ENCODE measurements around the gene SCRN1.

The SCRN1 gene

GRCh38 chr7:29890251-29890650 lies 99.3 kb downstream of the SCRN1 start:
- no peak for TF ChIP-seq ZNF274 (IDR thresholded peaks at IDR 0.05; ENCODE audit: low read depth, low read length)
- no peak overlapping the region for H3K4me3 ChIP-seq (ENCODE audit: low read length)

- no peak overlapping the region for H3K4me3 ChIP-seq (ENCODE audit: low read length)
- TF ChIP-seq ZNF274 (IDR thresholded peaks at IDR 0.05; ENCODE audit: low read depth, low read length), result no peak
These were observed 100.3 kb downstream of the SCRN1 start for GRCh38 chr7:29889288-29889687.

GRCh38 chr7:29888006-29888405 lies 101.6 kb downstream of the SCRN1 start:
- TF ChIP-seq ZNF274 (IDR thresholded peaks at IDR 0.05; ENCODE audit: low read depth, low read length), result no peak
- H3K4me3 ChIP-seq (ENCODE audit: low read length), result no peak overlapping the region

GRCh38 chr7:29886827-29887226 lies 102.8 kb downstream of the SCRN1 start:
- TF ChIP-seq ZNF274 (IDR thresholded peaks at IDR 0.05; ENCODE audit: low read depth, low read length), result no peak
- no peak overlapping the region for H3K4me3 ChIP-seq (ENCODE audit: low read length)

- TF ChIP-seq ZNF274 (IDR thresholded peaks at IDR 0.05; ENCODE audit: low read depth, low read length), result no peak
- H3K4me3 ChIP-seq (ENCODE audit: low read length), result no peak overlapping the region
These were observed 104.0 kb downstream of the SCRN1 start for GRCh38 chr7:29885626-29886025.

GRCh38 chr7:29884399-29885272 lies 105.0 kb downstream of the SCRN1 start:
- TF ChIP-seq ZNF274 (IDR thresholded peaks at IDR 0.05; ENCODE audit: low read depth, low read length), result no peak
- H3K4me3 ChIP-seq (ENCODE audit: low read length), result no peak overlapping the region

- no peak overlapping the region for H3K4me3 ChIP-seq (ENCODE audit: low read length)
- TF ChIP-seq ZNF274 (IDR thresholded peaks at IDR 0.05; ENCODE audit: low read depth, low read length), result no peak
These were observed 105.9 kb downstream of the SCRN1 start for GRCh38 chr7:29883462-29884398.

GRCh38 chr7:29882481-29882880 lies 107.1 kb downstream of the SCRN1 start:
- TF ChIP-seq ZNF274 (IDR thresholded peaks at IDR 0.05; ENCODE audit: low read depth, low read length), result no peak
- no peak overlapping the region for H3K4me3 ChIP-seq (ENCODE audit: low read length)

- H3K4me3 ChIP-seq (ENCODE audit: low read length), result no peak overlapping the region
- TF ChIP-seq ZNF274 (IDR thresholded peaks at IDR 0.05; ENCODE audit: low read depth, low read length), result no peak
These were observed 107.9 kb downstream of the SCRN1 start for GRCh38 chr7:29881724-29882123.

- H3K4me3 ChIP-seq (ENCODE audit: low read length), result no peak overlapping the region
- no peak for TF ChIP-seq ZNF274 (IDR thresholded peaks at IDR 0.05; ENCODE audit: low read depth, low read length)
These were observed 110.0 kb downstream of the SCRN1 start for GRCh38 chr7:29879609-29880008.

GRCh38 chr7:29878081-29878688 lies 111.4 kb downstream of the SCRN1 start:
- H3K4me3 ChIP-seq (ENCODE audit: low read length), result no peak overlapping the region

GRCh38 chr7:29877196-29877595 lies 112.4 kb downstream of the SCRN1 start:
- TF ChIP-seq ZNF274 (IDR thresholded peaks at IDR 0.05; ENCODE audit: low read depth, low read length), result no peak
- no peak overlapping the region for H3K4me3 ChIP-seq (ENCODE audit: low read length)

More at GRCh38 chr7:29878081-29878688, 111.4 kb downstream of the SCRN1 start:
- no peak for TF ChIP-seq ZNF274 (IDR thresholded peaks at IDR 0.05; ENCODE audit: low read depth, low read length)

- H3K4me3 ChIP-seq (ENCODE audit: low read length), result no peak overlapping the region
- TF ChIP-seq ZNF274 (IDR thresholded peaks at IDR 0.05; ENCODE audit: low read depth, low read length), result no peak
These were observed 113.9 kb downstream of the SCRN1 start for GRCh38 chr7:29875741-29876140.

GRCh38 chr7:29873644-29874294 lies 115.8 kb downstream of the SCRN1 start:
- H3K4me3 ChIP-seq (ENCODE audit: low read length), result no peak overlapping the region
- TF ChIP-seq ZNF274 (IDR thresholded peaks at IDR 0.05; ENCODE audit: low read depth, low read length), result no peak
